Thyroid gland (tissue), 4 donors: Measurements from ENCODE around the gene CACTIN. TPM values are rescaled to one million over a fixed set of nuclear protein-coding genes. Genes with fewer than 3 reads are reported as not detected.

ENCODE experiments used
- DNase-seq, 2 donors: peaks; one replicate each; pipeline ENCODE4 v3.0.0-alpha.2; 2019
- H3K27ac ChIP-seq, 3 donors: fragments of 200-600 bp; sonication (generic); 1 replicate in 2 of 3; 2 replicates in 1 of 3; pipeline ENCODE4 v1.5.1; 2016 to 2019; ENCODE audit warnings: mild to moderate bottlenecking in 1 of 3, moderate library complexity in 1 of 3
- H3K27me3 ChIP-seq: fragments of 200-600 bp; sonication (generic); one replicate; pipeline ENCODE4 v1.5.1; 2019
- H3K36me3 ChIP-seq, 2 donors: fragments of 200-600 bp; sonication (generic); one replicate each; pipeline ENCODE4 v1.5.1; 2016 to 2019
- H3K4me1 ChIP-seq, 2 donors: fragments of 200-600 bp; sonication (generic); one replicate each; pipeline ENCODE4 v1.5.1; 2017 to 2019
- H3K4me3 ChIP-seq, 3 donors: fragments of 200-600 bp; sonication (generic); replicated peaks in 1 of 3; 1 replicate in 2 of 3; 2 replicates in 1 of 3; pipeline ENCODE4 v1.5.1; 2016; ENCODE audit warnings: mild to moderate bottlenecking in 1 of 3
- H3K9me3 ChIP-seq: fragments of 200-600 bp; sonication (generic); one replicate; pipeline ENCODE4 v1.5.1; 2017
- POLR2A ChIP-seq, 2 donors: fragments of 450-650 bp; IDR thresholded peaks; one replicate each; pipeline ENCODE4 v1.6.1; 2017; ENCODE audit warnings: antibody characterized with exemption in 2 of 2, mild to moderate bottlenecking in 2 of 2, moderate library complexity in 1 of 2
- WGBS, 2 donors: methylation state at CpG; one replicate each; pipeline ENCODE4 v1.1.5; 2017; 5-methylcytosine and 5-hydroxymethylcytosine counted together
- intact Hi-C: fragments of 100-400 bp; cut with DNase I; formaldehyde crosslinking; loops from one replicate; pipeline ENCODE4 v1.15.1; 2023
- total RNA-seq, 4 donors: library from RNA; depleted of rRNA; stranded (reverse); fragments of >200 nt; gene quantifications; one replicate each; pipeline ENCODE4 v1.2.3, GENCODE V29; 2016
- TF ChIP-seq, protein P1 (sequence below), 6 experiments: fragments of 200-600 bp in 3 of 6; fragments of 450-650 bp in 3 of 6; sonication (generic) in 3 of 6; IDR thresholded peaks; one replicate each; pipeline ENCODE4 v1.5.1; 2016 to 2019; ENCODE audit warnings: antibody characterized with exemption in 6 of 6, mild to moderate bottlenecking in 2 of 6, inconsistent platforms in 1 of 6, moderate library complexity in 1 of 6

Gene CACTIN
- total RNA-seq, 4 donors from 2014 or later: 18.8 to 30.6 (median 24.5) TPM

DNA sequence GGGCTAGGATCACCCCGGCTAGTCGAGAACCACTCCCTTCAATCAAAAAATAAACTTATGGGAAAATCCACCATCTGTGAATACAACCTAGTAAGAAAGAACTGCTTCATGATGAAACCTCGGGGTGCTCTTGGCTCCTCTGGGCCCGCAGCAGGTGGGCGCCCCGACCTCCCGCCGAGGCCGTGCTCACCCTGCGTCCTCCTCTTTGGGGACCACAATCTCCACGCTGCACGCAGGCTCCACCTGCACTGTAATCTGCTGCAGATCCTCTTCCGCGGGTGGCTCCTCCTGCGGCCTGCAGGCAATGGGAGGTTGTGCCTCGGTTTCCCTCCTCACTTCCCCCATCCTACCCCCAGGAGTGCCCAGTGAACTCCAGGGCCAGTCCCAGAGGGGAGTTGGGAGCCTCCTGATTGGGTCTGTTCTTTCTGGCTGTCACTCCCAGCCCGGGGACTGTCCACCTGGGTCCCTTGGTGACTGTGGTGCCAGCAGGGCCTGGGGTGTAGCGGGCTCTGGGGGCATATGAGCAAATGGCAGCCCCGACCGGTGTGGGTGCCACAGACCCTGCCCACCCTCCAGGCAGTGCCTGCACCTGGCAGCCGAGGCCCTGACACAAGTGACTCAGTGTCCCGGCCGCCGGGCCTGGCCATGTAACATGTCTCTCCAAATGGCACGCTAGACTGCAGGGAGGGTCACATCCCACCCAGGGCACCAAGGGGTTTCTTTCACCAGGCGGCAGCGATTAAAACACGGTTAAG lies 15.1 kb upstream of the CACTIN start:
- 95 to 97% methylated on average over 22 to 23 of the region's 28 CpGs for WGBS, 2 donors
- H3K4me1 ChIP-seq: no peaks in the 10 kb centered on the region
- H3K27me3 ChIP-seq: no peaks in the 10 kb centered on the region
- TF ChIP-seq POLR2A (IDR thresholded peaks at IDR 0.05): no peak
- TF ChIP-seq, protein P1, sequence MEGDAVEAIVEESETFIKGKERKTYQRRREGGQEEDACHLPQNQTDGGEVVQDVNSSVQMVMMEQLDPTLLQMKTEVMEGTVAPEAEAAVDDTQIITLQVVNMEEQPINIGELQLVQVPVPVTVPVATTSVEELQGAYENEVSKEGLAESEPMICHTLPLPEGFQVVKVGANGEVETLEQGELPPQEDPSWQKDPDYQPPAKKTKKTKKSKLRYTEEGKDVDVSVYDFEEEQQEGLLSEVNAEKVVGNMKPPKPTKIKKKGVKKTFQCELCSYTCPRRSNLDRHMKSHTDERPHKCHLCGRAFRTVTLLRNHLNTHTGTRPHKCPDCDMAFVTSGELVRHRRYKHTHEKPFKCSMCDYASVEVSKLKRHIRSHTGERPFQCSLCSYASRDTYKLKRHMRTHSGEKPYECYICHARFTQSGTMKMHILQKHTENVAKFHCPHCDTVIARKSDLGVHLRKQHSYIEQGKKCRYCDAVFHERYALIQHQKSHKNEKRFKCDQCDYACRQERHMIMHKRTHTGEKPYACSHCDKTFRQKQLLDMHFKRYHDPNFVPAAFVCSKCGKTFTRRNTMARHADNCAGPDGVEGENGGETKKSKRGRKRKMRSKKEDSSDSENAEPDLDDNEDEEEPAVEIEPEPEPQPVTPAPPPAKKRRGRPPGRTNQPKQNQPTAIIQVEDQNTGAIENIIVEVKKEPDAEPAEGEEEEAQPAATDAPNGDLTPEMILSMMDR (IDR thresholded peaks at IDR 0.05): no peak
- DNase-seq: no peak
- H3K36me3 ChIP-seq: peaks cover 25 to 38% of the 10 kb centered on the region in 2 donors
- H3K4me3 ChIP-seq: no peak overlapping the region
- intact Hi-C loops: no loop called here
- no peaks in the 10 kb centered on the region for H3K9me3 ChIP-seq
- H3K27ac ChIP-seq: no peak overlapping the region

DNA sequence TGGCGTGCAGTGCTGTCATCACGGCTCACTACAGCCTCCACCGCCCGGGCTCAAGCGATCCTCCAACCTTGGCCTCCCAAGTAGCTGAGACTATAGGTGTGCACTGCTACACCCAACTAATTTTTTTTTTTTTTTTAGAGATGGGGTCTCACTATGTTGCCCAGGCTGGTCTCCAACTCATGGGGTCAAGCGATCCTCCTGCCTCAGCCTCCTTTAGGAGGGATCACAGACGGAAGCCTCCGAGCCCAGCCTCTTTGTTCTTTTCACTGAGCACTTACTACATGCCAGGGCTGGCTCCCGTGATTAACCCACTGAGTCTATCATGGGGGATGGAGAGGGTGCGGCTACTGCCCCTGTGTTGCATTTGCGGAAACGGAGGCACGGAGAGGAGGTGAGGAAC lies 12.9 kb upstream of the CACTIN start:
- Histone ChIP-seq H3K4me3 (no peak overlapping the region), H3K27ac (no peak overlapping the region), H3K4me1 (no peaks in the 10 kb centered on the region), H3K27me3 (no peaks in the 10 kb centered on the region), H3K36me3 (peaks cover 15 to 43% of the 10 kb centered on the region in 2 donors), H3K9me3 (no peaks in the 10 kb centered on the region)
- WGBS, 2 donors: 97 to 99% methylated on average over 13 of the region's 13 CpGs
- DNase-seq: no peak
- TF ChIP-seq, protein P1 (IDR thresholded peaks at IDR 0.05): no peak
- TF ChIP-seq POLR2A (IDR thresholded peaks at IDR 0.05): no peak
- intact Hi-C loops: no loop called here

DNA sequence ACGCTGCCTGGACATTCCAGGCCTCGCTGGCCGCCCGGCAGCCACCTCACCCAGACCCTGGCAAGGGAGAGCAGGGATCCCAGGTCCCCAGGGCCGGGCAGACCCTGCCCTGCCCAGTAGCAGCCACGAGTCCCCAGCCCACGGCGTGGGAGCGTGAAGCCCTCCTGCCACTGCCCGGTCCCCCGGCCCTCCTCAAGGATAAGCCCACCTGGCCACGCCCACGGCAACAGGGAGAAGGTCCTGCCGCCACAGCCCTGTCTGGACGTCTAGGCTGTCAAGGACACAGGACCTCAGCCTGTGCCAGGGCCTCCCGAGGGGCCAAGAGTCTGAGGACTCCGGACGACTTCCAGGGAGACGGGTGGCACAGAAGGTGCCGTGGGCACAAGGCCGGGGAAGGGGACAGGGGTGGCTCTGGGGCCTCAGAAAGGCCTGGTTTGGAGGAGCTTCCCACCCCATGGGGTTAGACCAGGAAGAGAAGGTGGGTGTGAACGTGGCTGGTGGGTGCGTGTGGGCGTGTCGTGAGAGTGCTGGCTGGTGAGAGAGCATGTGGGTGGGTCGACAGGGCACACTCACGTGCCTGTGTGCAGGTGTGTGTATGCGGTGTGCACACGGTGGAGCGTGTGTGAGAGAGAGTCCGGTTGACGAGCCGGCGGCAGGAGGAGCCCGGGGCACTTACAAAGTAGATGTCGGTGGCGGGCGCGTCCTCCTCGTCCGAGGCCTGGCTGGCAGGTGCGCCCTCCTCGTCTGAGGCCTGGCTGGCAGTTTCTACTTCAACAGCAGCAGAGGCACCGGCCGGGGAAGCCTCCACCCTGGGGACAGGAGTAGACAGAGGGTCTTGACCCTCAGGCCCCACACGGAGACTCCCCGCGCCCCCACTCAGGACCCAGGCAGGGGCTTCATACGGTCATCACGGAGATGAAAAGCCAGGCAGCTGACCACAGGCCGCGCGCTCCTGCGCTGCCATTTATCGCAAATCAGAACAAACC lies 11.9 kb upstream of the CACTIN start:
- Histone ChIP-seq H3K27me3 (no peaks in the 10 kb centered on the region), H3K27ac (no peak overlapping the region), H3K9me3 (no peaks in the 10 kb centered on the region), H3K4me3 (no peak overlapping the region), H3K4me1 (no peaks in the 10 kb centered on the region), H3K36me3 (peaks cover 15 to 43% of the 10 kb centered on the region in 2 donors)
- no peak for DNase-seq
- WGBS, 2 donors: 92 to 94% methylated on average over 39 to 45 of the region's 55 CpGs
- no peak for TF ChIP-seq POLR2A (IDR thresholded peaks at IDR 0.05)
- TF ChIP-seq, protein P1 (IDR thresholded peaks at IDR 0.05): no peak
- intact Hi-C loops: no loop called here

DNA sequence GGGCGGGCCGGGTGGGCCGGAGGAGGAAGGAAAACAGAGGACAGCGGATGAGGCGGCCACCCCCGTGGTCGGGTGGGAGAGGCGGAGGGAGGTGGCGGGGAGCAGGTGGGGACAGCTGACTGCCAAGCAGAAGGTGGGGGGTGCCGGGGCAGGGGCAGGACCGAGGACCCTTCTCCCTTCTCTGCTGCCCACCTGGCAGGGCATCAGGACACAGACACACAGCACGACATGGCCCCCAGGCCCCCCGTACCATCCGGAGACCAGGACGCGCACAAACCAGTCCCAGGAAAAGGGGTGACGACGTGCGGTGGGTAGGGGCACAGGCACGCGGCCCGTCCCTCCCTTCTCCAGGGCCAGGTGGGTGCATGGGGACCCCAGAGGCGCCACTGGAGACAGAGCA lies 11.0 kb upstream of the CACTIN start:
- Histone ChIP-seq H3K27me3 (no peaks in the 10 kb centered on the region), H3K4me3 (no peak overlapping the region), H3K36me3 (peaks cover 15 to 43% of the 10 kb centered on the region in 2 donors), H3K9me3 (no peaks in the 10 kb centered on the region), H3K4me1 (no peaks in the 10 kb centered on the region), H3K27ac (no peak overlapping the region)
- 91 to 96% methylated on average over 9 to 17 of the region's 23 CpGs for WGBS, 2 donors
- DNase-seq: no peak
- intact Hi-C loops: no loop called here
- TF ChIP-seq, protein P1 (IDR thresholded peaks at IDR 0.05): no peak
- TF ChIP-seq POLR2A (IDR thresholded peaks at IDR 0.05): no peak
